ENCODE measurements around the gene MCF2. TPM values are rescaled to one million over a fixed set of nuclear protein-coding genes. Genes with fewer than 3 reads are reported as not detected.

The MCF2 gene
- total and polyA plus RNA-seq, 12 donors: 7.1 to 66.9 (median 28.2) TPM

GRCh38 chrX:139720979-139721378, 13.0 kb upstream of the MCF2 start:
- intact Hi-C loops (cut with DNase I): no loop called here
- no peaks in the 10 kb centered on the region for H3K9me3 ChIP-seq (replicated peaks in 1 of 3)
- no peak overlapping the region for H3K27ac ChIP-seq
- H3K4me1 ChIP-seq (replicated peaks in 1 of 2): no peaks in the 10 kb centered on the region
- DNase-seq: no peak
- no peaks in the 10 kb centered on the region for H3K36me3 ChIP-seq (replicated peaks in 1 of 2)
- 85 to 95% (median 88%) methylated on average over 6 of the region's 6 CpGs for WGBS, 4 donors
- TF ChIP-seq, protein P1, sequence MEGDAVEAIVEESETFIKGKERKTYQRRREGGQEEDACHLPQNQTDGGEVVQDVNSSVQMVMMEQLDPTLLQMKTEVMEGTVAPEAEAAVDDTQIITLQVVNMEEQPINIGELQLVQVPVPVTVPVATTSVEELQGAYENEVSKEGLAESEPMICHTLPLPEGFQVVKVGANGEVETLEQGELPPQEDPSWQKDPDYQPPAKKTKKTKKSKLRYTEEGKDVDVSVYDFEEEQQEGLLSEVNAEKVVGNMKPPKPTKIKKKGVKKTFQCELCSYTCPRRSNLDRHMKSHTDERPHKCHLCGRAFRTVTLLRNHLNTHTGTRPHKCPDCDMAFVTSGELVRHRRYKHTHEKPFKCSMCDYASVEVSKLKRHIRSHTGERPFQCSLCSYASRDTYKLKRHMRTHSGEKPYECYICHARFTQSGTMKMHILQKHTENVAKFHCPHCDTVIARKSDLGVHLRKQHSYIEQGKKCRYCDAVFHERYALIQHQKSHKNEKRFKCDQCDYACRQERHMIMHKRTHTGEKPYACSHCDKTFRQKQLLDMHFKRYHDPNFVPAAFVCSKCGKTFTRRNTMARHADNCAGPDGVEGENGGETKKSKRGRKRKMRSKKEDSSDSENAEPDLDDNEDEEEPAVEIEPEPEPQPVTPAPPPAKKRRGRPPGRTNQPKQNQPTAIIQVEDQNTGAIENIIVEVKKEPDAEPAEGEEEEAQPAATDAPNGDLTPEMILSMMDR (IDR thresholded peaks at IDR 0.05): no peak
- TF ChIP-seq POLR2A (IDR thresholded peaks at IDR 0.05): no peak
- H3K4me3 ChIP-seq: no peak overlapping the region
- H3K27me3 ChIP-seq: no peaks in the 10 kb centered on the region

- Histone ChIP-seq H3K27ac (no peak overlapping the region), H3K27me3 (no peaks in the 10 kb centered on the region), H3K4me1 (replicated peaks in 1 of 2) (no peaks in the 10 kb centered on the region), H3K9me3 (replicated peaks in 1 of 3) (no peaks in the 10 kb centered on the region), H3K4me3 (no peak overlapping the region), H3K36me3 (replicated peaks in 1 of 2) (no peaks in the 10 kb centered on the region)
- 38 to 46% (median 45%) methylated on average over 5 of the region's 5 CpGs for WGBS, 4 donors
- peak in 2 of 7 donors; percentile 16 to 25 for DNase-seq
- intact Hi-C loops (cut with DNase I): no loop called here
- TF ChIP-seq, protein P1 (IDR thresholded peaks at IDR 0.05): no peak
- TF ChIP-seq POLR2A (IDR thresholded peaks at IDR 0.05): no peak
Measured at GRCh38 chrX:139720136-139720535, 12.2 kb upstream of the MCF2 start.

DNA sequence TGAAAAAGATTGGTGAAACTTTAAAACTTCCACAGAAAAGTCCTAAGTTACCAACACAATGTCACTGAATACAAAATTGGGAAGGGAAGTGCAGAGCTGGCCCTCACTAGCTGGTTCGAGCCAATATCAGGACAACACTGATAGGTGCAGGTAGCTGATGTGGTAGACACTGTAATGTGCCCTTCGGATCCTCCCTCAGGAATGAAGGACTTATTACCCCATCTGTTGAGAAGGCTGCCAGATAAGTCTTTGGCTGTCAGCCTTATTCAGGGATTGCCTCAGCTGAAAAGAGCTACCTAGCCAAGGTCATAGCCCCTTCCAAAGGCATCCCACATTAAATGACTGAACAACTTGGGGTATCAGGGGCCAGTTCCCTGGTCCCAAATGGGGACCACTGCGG, 5.3 kb downstream of the MCF2 start:
- Histone ChIP-seq H3K36me3 (replicated peaks in 1 of 2) (no peaks in the 10 kb centered on the region), H3K4me1 (replicated peaks in 1 of 2) (no peaks in the 10 kb centered on the region), H3K9me3 (replicated peaks in 1 of 3) (no peaks in the 10 kb centered on the region), H3K27me3 (no peaks in the 10 kb centered on the region), H3K27ac (no peak overlapping the region), H3K4me3 (no peak overlapping the region)
- intact Hi-C loops (cut with DNase I): no loop called here
- DNase-seq: no peak
- 27 to 70% (median 66%) methylated on average over 2 to 3 of the region's 3 CpGs for WGBS, 4 donors
- no peak for TF ChIP-seq POLR2A (IDR thresholded peaks at IDR 0.05)
- TF ChIP-seq, protein P1 (IDR thresholded peaks at IDR 0.05): no peak

- intact Hi-C loops (cut with DNase I): no loop called here
- no peak overlapping the region for H3K27ac ChIP-seq
- no peaks in the 10 kb centered on the region for H3K36me3 ChIP-seq (replicated peaks in 1 of 2)
- no peaks in the 10 kb centered on the region for H3K4me1 ChIP-seq (replicated peaks in 1 of 2)
- WGBS, 4 donors: 52 to 62% (median 55%) methylated on average over 8 of the region's 8 CpGs
- no peak for DNase-seq
- no peaks in the 10 kb centered on the region for H3K9me3 ChIP-seq (replicated peaks in 1 of 3)
- H3K4me3 ChIP-seq: peak overlapping the region in 1 of 4 donors; percentile 19
- peaks cover 8% of the 10 kb centered on the region for H3K27me3 ChIP-seq
- TF ChIP-seq, protein P1 (IDR thresholded peaks at IDR 0.05): no peak
- TF ChIP-seq POLR2A (IDR thresholded peaks at IDR 0.05): no peak
Measured at GRCh38 chrX:139692908-139693307, 15.1 kb downstream of the MCF2 start.
